ENCODE measurements around the gene MTX1. TPM values are rescaled to one million over a fixed set of nuclear protein-coding genes. Genes with fewer than 3 reads are reported as not detected.

MTX1 gene
- total and polyA plus RNA-seq, 9 of the 15 experiments (the other 6 are each of a cell fraction or from before 2014, with no cell fraction given), result 29.1 to 98.4 (median 66.9) TPM

- TF ChIP-seq USF2 (CRISPR knock-in tag; IDR thresholded peaks at IDR 0.05) (no peak), PBX2 (CRISPR knock-in tag; IDR thresholded peaks at IDR 0.05; ENCODE audit: low read depth) (no peak), PBX2 (tag; conservative IDR thresholded peaks at IDR 0.05; ENCODE audit: low read depth) (no peak), ZNF407 (IDR thresholded peaks at IDR 0.05; ENCODE audit: low read depth) (no peak), ZNF589 (CRISPR knock-in tag; IDR thresholded peaks at IDR 0.05; ENCODE audit: low read depth) (no peak), POLR2G (IDR thresholded peaks at IDR 0.05; ENCODE audit: low read depth, low read length) (peak; percentile 89), SAFB (IDR thresholded peaks at IDR 0.05; ENCODE audit: borderline replicate concordance, low read depth, low read length) (no peak), FOXA3 (CRISPR knock-in tag; conservative IDR thresholded peaks at IDR 0.05 in 1 of 2, IDR thresholded peaks at IDR 0.05 in 1 of 2) (no peak; a peak in 1 of 4 replicates), ZNF592 (IDR thresholded peaks at IDR 0.05) (no peak), SMARCA4 (IDR thresholded peaks at IDR 0.05) (0 out of 2 replicates have a peak, but pooled peaks have one; percentile 6)
Observed at GRCh38 chr1:155172732-155173477, 35.6 kb upstream of the MTX1 start, which contains the start of gene KRTCAP2 (continued).

All from K562 (cell line).